GM12878 (cell line): ENCODE measurements around the gene EGF. TPM values are rescaled to one million over a fixed set of nuclear protein-coding genes. Genes with fewer than 3 reads are reported as not detected.

Experiments
- ATAC-seq: fragments of 200-7000 bp; cut with Tn5 transposase; 3 replicates; pipeline ENCODE4 v1.9.1; 2020; ENCODE audit warnings: mild to moderate bottlenecking, moderate library complexity
- BruUV-seq: library from RNA; stranded (reverse); fragments of 400-500 nt; replicated peaks from 2 replicates; lab custom pipeline; 2021; lab: Mats Ljungman, UMichigan
- CTCF ChIA-PET: fragments of 300-600 bp; sonication (Branson Sonifier 250); formaldehyde crosslinking; extraction: SDS; loops from one replicate; lab custom pipeline; 2021; ENCODE audit warnings: inconsistent platforms; lab: Yijun Ruan, JAX
- POLR2A ChIA-PET: fragments of 350-600 bp; formaldehyde crosslinking; extraction: SDS; loops from one replicate; lab custom pipeline; 2021; ENCODE audit warnings: inconsistent platforms; lab: Charles Lee
- RAD21 ChIA-PET: fragments of 300-600 bp; sonication (Branson Sonifier 250); formaldehyde crosslinking; loops from one replicate; lab custom pipeline; 2023; ENCODE audit warnings: antibody characterized with exemption; ENCODE audit not compliant: unreplicated experiment; lab: Charles Lee
- SMC1A ChIA-PET: fragments of 300-600 bp; sonication (Branson Sonifier 250); formaldehyde crosslinking; loops from one replicate; lab custom pipeline; 2023; ENCODE audit not compliant: unreplicated experiment, uncharacterized antibody; lab: Charles Lee
- DNase-seq: peaks from one replicate; pipeline ENCODE4 v3.0.0-alpha.2; 2011; ENCODE audit warnings: low read depth, low spot score
- FAIRE-seq: peaks from 3 replicates; lab custom pipeline; 2011; peaks lifted over from hg19 to GRCh38; lab: Jason Lieb, UNC
- H2AFZ ChIP-seq: 2 replicates; pipeline ENCODE4 v1.6.0; 2011; ENCODE audit warnings: low read depth, low read length, control low read depth; ENCODE audit not compliant: control insufficient read depth
- H3K27ac ChIP-seq: 2 replicates; pipeline ENCODE4 v1.5.1; 2011; ENCODE audit warnings: control low read depth; ENCODE audit not compliant: control insufficient read depth, insufficient read depth
- H3K27me3 ChIP-seq, 2 experiments: replicated peaks in 1 of 2; 2 replicates each; pipeline versions ENCODE4 v1.6.0 to v1.6.1; 2011; ENCODE audit warnings: low read length in 1 of 2; ENCODE audit not compliant: control insufficient read depth in 2 of 2, insufficient read depth in 2 of 2
- H3K36me3 ChIP-seq, 2 experiments: 2 replicates each; pipeline ENCODE4 v1.5.1; 2011; ENCODE audit warnings: low read length in 1 of 2; ENCODE audit not compliant: control insufficient read depth in 2 of 2, insufficient read depth in 2 of 2
- H3K4me1 ChIP-seq: 2 replicates; pipeline ENCODE4 v1.6.1; 2011; ENCODE audit warnings: mild to moderate bottlenecking, low read length, moderate library complexity, mixed read lengths; ENCODE audit not compliant: control insufficient read depth, insufficient read depth
- H3K4me2 ChIP-seq: 2 replicates; pipeline ENCODE4 v1.6.0; 2011; ENCODE audit warnings: control low read depth; ENCODE audit not compliant: control insufficient read depth, insufficient read depth
- H3K4me3 ChIP-seq: fragments of 200-600 bp; sonication (generic); 2 replicates; pipeline ENCODE4 v1.5.1; 2016
- H3K79me2 ChIP-seq: 2 replicates; pipeline ENCODE4 v1.6.0; 2011; ENCODE audit warnings: low read length; ENCODE audit not compliant: control insufficient read depth, insufficient read depth
- H3K9ac ChIP-seq: 2 replicates; pipeline ENCODE4 v1.8.0; 2011; ENCODE audit warnings: low read length, control low read depth, mixed read lengths; ENCODE audit not compliant: control insufficient read depth, insufficient read depth
- H3K9me3 ChIP-seq: replicated peaks from 3 replicates; pipeline ENCODE4 v1.5.1; 2011; ENCODE audit warnings: mild to moderate bottlenecking, low read length; ENCODE audit not compliant: control insufficient read depth, insufficient read depth
- H4K20me1 ChIP-seq: 2 replicates; pipeline ENCODE4 v1.6.0; 2011; ENCODE audit not compliant: control insufficient read depth, insufficient read depth
- ASH2L ChIP-seq: fragments of 300-600, 200-600 bp; sonication (generic); IDR thresholded peaks from 2 replicates; pipeline ENCODE4 v1.6.1; 2017; ENCODE audit warnings: low read depth, mild to moderate bottlenecking, borderline replicate concordance
- CEBPZ ChIP-seq: fragments of 150-350 bp; IDR thresholded peaks from 2 replicates; pipeline ENCODE4 v1.6.1; 2016; ENCODE audit warnings: low read depth, low read length
- CUX1 ChIP-seq: IDR thresholded peaks from 2 replicates; pipeline ENCODE4 v1.6.1; 2012; ENCODE audit warnings: improper control_type of control experiment, low read depth, low read length; ENCODE audit not compliant: insufficient replicate concordance
- IKZF1 ChIP-seq: fragments of 450-650 bp; conservative IDR thresholded peaks from 2 replicates; pipeline ENCODE4 v1.6.1; 2017; ENCODE audit warnings: antibody characterized with exemption, mild to moderate bottlenecking
- KAT2A ChIP-seq: conservative IDR thresholded peaks from 2 replicates; pipeline ENCODE4 v1.6.1; 2011; ENCODE audit warnings: low read depth, low read length; ENCODE audit not compliant: control insufficient read depth
- RCOR1 ChIP-seq: conservative IDR thresholded peaks from 2 replicates; pipeline ENCODE4 v1.6.1; 2012; ENCODE audit warnings: low read depth, low read length, improper control_type of control experiment
- TCF7 ChIP-seq: IDR thresholded peaks from 2 replicates; pipeline ENCODE4 v1.6.1; 2014; ENCODE audit warnings: antibody characterized with exemption, borderline replicate concordance
- YY1 ChIP-seq: IDR thresholded peaks from 2 replicates; pipeline ENCODE4 v1.6.1; 2011; ENCODE audit warnings: low read depth, mild to moderate bottlenecking, low read length
- WGBS: methylation state at CpG from one replicate; pipeline ENCODE4 v1.1.6; 2016; ENCODE audit warnings: low lambda C conversion rate; ENCODE audit not compliant: insufficient replicate concordance, insufficient coverage; ENCODE audit errors: missing lambda C conversion rate; 5-methylcytosine and 5-hydroxymethylcytosine counted together
- in situ Hi-C: fragments of 300-500 bp; cut with MboI; formaldehyde crosslinking; loops from 9 replicates; pipeline ENCODE4 v1.14.3; 2018; ENCODE audit warnings: mixed read lengths
- intact Hi-C: fragments of 100-400 bp; cut with micrococcal nuclease; formaldehyde crosslinking; loops from one replicate; pipeline ENCODE4 v1.14.2; 2022; ENCODE audit not compliant: unreplicated experiment
- polyA plus RNA-seq, 11 experiments: library from polyadenylated mRNA; depleted of rRNA in 4 of 11; unstranded in 6 of 11; stranded (reverse) in 5 of 11; fragments of >200 nt; fragmentation: Nextera tagmentation in 4 of 11; fragmentation: Illumina TruSeq in 1 of 11; extraction: Ambion mirVana in 4 of 11; extraction: Trizol in 1 of 11; gene quantifications; 1 replicate in 1 of 11; 2 replicates in 10 of 11; pipeline versions ENCODE4 v1.2.1 to v1.2.3, GENCODE V29; 2011 to 2016; ENCODE audit warnings: inconsistent platforms in 2 of 11, missing spikeins in 2 of 11, low read depth in 1 of 11
- total RNA-seq, 4 experiments: library from RNA; depleted of rRNA in 3 of 4; stranded (reverse); fragments of >200 nt in 3 of 4; fragmentation: Illumina TruSeq in 1 of 4; extraction: Trizol in 1 of 4; gene quantifications; 2 replicates each; pipeline versions ENCODE4 v1.2.1 to v1.2.3, GENCODE V29; 2013 to 2021

Gene EGF
- total and polyA plus RNA-seq, 10 of the 15 experiments (the other 5 are each of a cell fraction or from before 2014, with no cell fraction given), result 0.02 to 0.90 (median 0.19) TPM; not detected in 4

GRCh38 chr4:110020646-110021443 lies 108.2 kb downstream of the EGF start:
- TF ChIP-seq YY1, result no peak
- no peak for TF ChIP-seq IKZF1
- TF ChIP-seq RCOR1, result no peak
- TF ChIP-seq CEBPZ, result no peak
- TF ChIP-seq KAT2A, result no peak
- no peak for TF ChIP-seq TCF7
- no peak for TF ChIP-seq ASH2L
- TF ChIP-seq CUX1, result no peak
- ATAC-seq (no peak; the same call in 2 of the 3 replicates), FAIRE-seq (no peak), DNase-seq (no peak)
- ChIA-PET CTCF (interaction anchor here (0.5 to 5.2 kb wide), 16 partner anchors 11 to 590 kb away, joined by 3 to 28 read pairs (median 3); no protein-coding TSS in a partner anchor), SMC1A (interaction anchor here (0.6 to 3.2 kb wide), 10 partner anchors 11 to 498 kb away, joined by 3 to 14 read pairs (median 3); no protein-coding TSS in a partner anchor), RAD21 (interaction anchor here (0.9 to 1.6 kb wide), 4 partner anchors 15 to 488 kb away, joined by 3 to 6 read pairs (median 3); no protein-coding TSS in a partner anchor), POLR2A (no interaction called here)
- Histone ChIP-seq H3K9me3 (no peaks in the 10 kb centered on the region), H3K4me1 (no peaks in the 10 kb centered on the region), H3K27me3 (no peaks in the 10 kb centered on the region; a peak in 2 of 4 replicates), H3K79me2 (no peaks in the 10 kb centered on the region), H3K4me2 (no peak overlapping the region), H3K36me3 (no peaks in the 10 kb centered on the region), H4K20me1 (no peaks in the 10 kb centered on the region), H3K9ac (no peak overlapping the region), H3K4me3 (no peak overlapping the region), H2AFZ (no peak overlapping the region), H3K27ac (no peak overlapping the region)
- WGBS, result 37% methylated on average over 4 of the region's 4 CpGs
- in situ Hi-C loops (loop anchor here (25.0 kb wide), 1 partner anchor 1266 kb away; no protein-coding TSS in a partner anchor), intact Hi-C loops (no loop called here)
- BruUV-seq, result no TSS peak
